ENCODE measurements around the gene CHST8.

CHST8 gene

DNA sequence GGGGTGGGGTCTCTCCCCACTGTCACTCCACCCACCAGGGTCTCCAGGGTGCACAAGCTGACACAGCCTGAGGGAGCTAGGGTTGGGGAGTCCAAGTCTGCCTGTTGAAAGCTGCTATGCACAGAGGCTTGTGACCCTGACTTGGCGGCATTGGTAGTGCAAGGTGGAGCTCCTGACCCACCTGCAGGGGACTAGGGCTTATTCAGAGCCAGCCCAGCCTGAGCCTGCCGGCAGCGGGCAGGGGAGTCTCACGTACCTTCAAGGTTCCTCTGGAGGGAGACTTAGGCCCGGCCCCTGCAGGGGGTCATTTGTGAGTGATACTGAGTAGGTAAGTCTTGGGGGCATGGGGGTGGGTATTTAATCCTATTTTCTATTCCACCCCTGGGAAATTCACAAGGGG lies 179.7 kb downstream of the CHST8 start:
- no peak overlapping the region for H3K4me3 ChIP-seq (ENCODE audit: low read depth, low read length)
- TF ChIP-seq, protein P1, sequence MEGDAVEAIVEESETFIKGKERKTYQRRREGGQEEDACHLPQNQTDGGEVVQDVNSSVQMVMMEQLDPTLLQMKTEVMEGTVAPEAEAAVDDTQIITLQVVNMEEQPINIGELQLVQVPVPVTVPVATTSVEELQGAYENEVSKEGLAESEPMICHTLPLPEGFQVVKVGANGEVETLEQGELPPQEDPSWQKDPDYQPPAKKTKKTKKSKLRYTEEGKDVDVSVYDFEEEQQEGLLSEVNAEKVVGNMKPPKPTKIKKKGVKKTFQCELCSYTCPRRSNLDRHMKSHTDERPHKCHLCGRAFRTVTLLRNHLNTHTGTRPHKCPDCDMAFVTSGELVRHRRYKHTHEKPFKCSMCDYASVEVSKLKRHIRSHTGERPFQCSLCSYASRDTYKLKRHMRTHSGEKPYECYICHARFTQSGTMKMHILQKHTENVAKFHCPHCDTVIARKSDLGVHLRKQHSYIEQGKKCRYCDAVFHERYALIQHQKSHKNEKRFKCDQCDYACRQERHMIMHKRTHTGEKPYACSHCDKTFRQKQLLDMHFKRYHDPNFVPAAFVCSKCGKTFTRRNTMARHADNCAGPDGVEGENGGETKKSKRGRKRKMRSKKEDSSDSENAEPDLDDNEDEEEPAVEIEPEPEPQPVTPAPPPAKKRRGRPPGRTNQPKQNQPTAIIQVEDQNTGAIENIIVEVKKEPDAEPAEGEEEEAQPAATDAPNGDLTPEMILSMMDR (IDR thresholded peaks at IDR 0.05; ENCODE audit: borderline replicate concordance, insufficient read depth, low read depth, low read length) = no peak

GRCh38 chr19:33802001-33802400 lies 180.2 kb downstream of the CHST8 start:
- TF ChIP-seq, protein P1 (IDR thresholded peaks at IDR 0.05; ENCODE audit: borderline replicate concordance, insufficient read depth, low read depth, low read length) = no peak
- no peak overlapping the region for H3K4me3 ChIP-seq (ENCODE audit: low read depth, low read length)

DNA sequence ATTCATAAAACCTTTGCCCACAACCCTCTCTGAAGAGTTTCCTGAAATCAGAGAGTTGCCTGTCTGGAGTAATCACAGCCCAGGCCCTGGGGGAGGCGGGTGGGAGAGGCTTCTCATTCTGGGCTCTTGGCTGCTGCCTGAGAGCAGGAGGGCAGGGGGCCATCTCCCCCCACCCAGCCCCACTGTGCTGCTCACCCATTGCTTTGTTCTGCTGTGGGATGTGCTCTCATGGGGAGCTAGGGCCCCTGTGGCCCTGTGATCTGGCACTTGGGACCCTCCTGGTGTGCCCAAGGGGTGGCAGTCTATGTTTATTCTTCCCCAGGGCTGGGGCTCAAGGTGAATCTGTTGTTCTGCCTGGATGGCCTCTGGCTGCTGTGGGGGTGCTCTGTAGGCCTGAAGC lies 181.0 kb downstream of the CHST8 start:
- H3K4me3 ChIP-seq (ENCODE audit: low read depth, low read length) = no peak overlapping the region

GRCh38 chr19:33803383-33803782 lies 181.6 kb downstream of the CHST8 start:
- H3K4me3 ChIP-seq (ENCODE audit: low read depth, low read length) = no peak overlapping the region
- TF ChIP-seq, protein P1 (IDR thresholded peaks at IDR 0.05; ENCODE audit: borderline replicate concordance, insufficient read depth, low read depth, low read length) = no peak

More for the DNA sequence above, 181.0 kb downstream of the CHST8 start:
- TF ChIP-seq, protein P1 (IDR thresholded peaks at IDR 0.05; ENCODE audit: borderline replicate concordance, insufficient read depth, low read depth, low read length) = no peak

DNA sequence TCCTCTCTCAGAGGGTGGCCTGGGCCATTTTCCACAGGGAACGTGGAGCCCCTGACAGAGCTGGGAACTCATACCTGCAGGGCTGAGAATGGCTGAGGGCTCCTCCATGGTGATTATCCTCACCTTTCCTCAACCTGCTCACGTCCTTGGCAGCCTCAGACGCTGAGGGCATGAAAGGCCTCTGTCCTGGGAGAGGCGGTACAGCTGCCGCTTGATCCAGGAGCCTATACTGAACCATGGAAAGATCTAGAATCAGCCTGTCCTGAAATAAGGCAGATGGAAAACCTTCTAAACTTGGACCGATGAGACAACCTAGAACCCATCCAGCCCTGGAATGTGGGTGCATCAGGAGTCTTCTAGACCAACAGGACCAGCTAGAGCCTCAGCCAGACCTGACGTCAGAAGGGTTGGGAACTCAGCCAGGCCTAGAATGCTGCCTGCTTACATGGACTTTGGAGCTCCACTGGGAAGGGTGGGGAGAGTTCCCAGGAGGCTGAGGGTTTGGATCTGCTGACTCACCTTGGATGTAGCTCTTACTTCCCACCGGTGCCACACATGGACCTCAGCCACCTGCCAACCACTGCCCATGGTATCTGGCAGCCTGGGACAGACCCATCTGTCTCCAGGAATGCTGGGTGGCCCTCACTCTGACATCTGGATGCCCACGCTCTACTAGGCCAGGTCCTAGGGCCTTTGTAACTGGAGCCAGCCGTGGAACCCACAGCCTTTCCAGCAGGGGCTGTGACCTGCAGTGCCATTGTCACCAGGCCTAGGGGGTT lies 182.5 kb downstream of the CHST8 start:
- no peak overlapping the region for H3K4me3 ChIP-seq (ENCODE audit: low read depth, low read length)
- TF ChIP-seq, protein P1 (IDR thresholded peaks at IDR 0.05; ENCODE audit: borderline replicate concordance, insufficient read depth, low read depth, low read length) = no peak

DNA sequence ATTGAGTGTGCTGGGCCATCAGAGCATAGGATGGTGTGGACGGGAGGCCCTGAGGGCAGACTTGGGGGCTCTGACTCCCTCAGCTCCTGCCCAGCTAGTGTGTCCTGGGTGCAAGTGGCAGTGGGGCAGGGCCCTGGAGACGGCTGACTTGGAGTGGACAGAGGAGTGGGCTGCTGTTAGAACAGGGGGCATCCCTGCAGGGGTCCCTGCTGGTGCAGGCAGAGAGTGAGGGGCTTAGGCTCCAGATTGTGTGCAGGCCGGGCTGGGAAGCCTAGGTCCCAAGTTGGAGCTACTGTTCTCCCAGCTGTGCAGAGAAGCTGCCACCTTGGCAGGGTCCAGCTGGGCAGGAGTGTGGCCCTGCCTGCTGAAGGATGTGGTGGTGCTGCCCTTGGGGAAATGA lies 183.6 kb downstream of the CHST8 start:
- TF ChIP-seq, protein P1 (IDR thresholded peaks at IDR 0.05; ENCODE audit: borderline replicate concordance, insufficient read depth, low read depth, low read length) = no peak
- H3K4me3 ChIP-seq (ENCODE audit: low read depth, low read length) = no peak overlapping the region

GRCh38 chr19:33805840-33806433 lies 184.2 kb downstream of the CHST8 start:
- TF ChIP-seq, protein P1 (IDR thresholded peaks at IDR 0.05; ENCODE audit: borderline replicate concordance, insufficient read depth, low read depth, low read length) = no peak
- H3K4me3 ChIP-seq (ENCODE audit: low read depth, low read length) = no peak overlapping the region

Measured in GM12875 (cell line).